SKM-1 (cell line): ENCODE measurements around the gene ZNF311.
A peak's percentile ranks its signal among the peaks of the same experiment; 100 is the strongest.
"Not testable (repeated sequence)": the region's sequence is repeated elsewhere in the genome, so short reads cannot be mapped to it uniquely, and the experiment has no call there.

ENCODE experiments used
- DNase-seq: peaks from one replicate; lab custom pipeline; 2025; ENCODE audit not compliant: unreplicated experiment; lab: John Stamatoyannopoulos, UW

ZNF311 gene

GRCh38 chr6:28983838-28984237, 21.3 kb downstream of the ZNF311 start:
- no peak for DNase-seq

GRCh38 chr6:28982476-28983266, 22.4 kb downstream of the ZNF311 start:
- peak; percentile 63 for DNase-seq

- DNase-seq, result peak; percentile 79
These were observed 23.2 kb downstream of the ZNF311 start for GRCh38 chr6:28981833-28982475.

- DNase-seq, result peak; percentile 59
These were observed 23.7 kb downstream of the ZNF311 start for GRCh38 chr6:28981431-28981832.

- DNase-seq, result peak; percentile 65
These were observed 24.2 kb downstream of the ZNF311 start for GRCh38 chr6:28980852-28981430.

GRCh38 chr6:28980137-28980851, 24.8 kb downstream of the ZNF311 start:
- DNase-seq, result no peak

- DNase-seq, result no peak
These were observed 25.4 kb downstream of the ZNF311 start for GRCh38 chr6:28979679-28980078.

GRCh38 chr6:28978959-28979561, 26.1 kb downstream of the ZNF311 start:
- DNase-seq, result no peak

- DNase-seq, result no peak
These were observed 27.0 kb downstream of the ZNF311 start for GRCh38 chr6:28978133-28978491.

GRCh38 chr6:28977341-28978132, 27.6 kb downstream of the ZNF311 start:
- DNase-seq, result peak; percentile 56

GRCh38 chr6:28976677-28977076, 28.4 kb downstream of the ZNF311 start:
- no peak for DNase-seq

GRCh38 chr6:28974505-28974904, 30.6 kb downstream of the ZNF311 start:
- peak; percentile 25 for DNase-seq

GRCh38 chr6:28970056-28970455, 35.1 kb downstream of the ZNF311 start:
- not testable (repeated sequence) for DNase-seq

GRCh38 chr6:28969129-28969528, 36.0 kb downstream of the ZNF311 start:
- no peak for DNase-seq

GRCh38 chr6:28968476-28968875, 36.6 kb downstream of the ZNF311 start:
- no peak for DNase-seq

- DNase-seq, result no peak
These were observed 39.4 kb downstream of the ZNF311 start for GRCh38 chr6:28965706-28966105.

GRCh38 chr6:28960846-28961500, 44.1 kb downstream of the ZNF311 start:
- no peak for DNase-seq

GRCh38 chr6:28958561-28959243, 46.4 kb downstream of the ZNF311 start:
- not testable (repeated sequence) for DNase-seq

- not testable (repeated sequence) for DNase-seq
These were observed 47.3 kb downstream of the ZNF311 start for GRCh38 chr6:28957795-28958314.
